ENCODE data around the gene SMYD3.

DNA sequence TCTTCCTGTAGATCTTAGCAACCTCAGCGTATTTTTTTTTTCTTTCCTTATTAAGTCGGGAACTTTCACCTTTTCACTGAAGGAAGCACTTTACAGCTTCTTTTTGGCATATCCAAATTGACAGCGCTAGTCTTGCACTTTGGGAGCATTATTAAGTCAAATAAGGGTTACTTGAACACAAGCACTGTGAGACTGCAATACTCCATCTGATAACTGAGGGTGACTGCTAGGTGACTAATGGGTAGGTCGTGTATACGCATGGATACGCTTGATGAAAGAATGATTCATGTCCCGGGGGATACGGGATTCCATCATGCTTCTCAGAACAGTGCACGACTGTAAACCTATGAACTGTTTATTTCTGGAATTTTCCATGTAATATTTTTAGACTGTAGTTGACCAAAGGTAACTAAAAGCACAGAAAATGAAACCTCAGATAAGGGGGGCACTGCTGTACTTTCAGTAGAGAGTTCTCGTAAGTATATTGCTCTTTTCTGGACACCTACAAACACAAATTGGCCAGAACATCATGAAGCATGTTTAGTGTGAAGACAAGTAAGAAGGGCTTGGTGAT, 364.7 kb downstream of the SMYD3 start:
- TF ChIP-seq, protein P1, sequence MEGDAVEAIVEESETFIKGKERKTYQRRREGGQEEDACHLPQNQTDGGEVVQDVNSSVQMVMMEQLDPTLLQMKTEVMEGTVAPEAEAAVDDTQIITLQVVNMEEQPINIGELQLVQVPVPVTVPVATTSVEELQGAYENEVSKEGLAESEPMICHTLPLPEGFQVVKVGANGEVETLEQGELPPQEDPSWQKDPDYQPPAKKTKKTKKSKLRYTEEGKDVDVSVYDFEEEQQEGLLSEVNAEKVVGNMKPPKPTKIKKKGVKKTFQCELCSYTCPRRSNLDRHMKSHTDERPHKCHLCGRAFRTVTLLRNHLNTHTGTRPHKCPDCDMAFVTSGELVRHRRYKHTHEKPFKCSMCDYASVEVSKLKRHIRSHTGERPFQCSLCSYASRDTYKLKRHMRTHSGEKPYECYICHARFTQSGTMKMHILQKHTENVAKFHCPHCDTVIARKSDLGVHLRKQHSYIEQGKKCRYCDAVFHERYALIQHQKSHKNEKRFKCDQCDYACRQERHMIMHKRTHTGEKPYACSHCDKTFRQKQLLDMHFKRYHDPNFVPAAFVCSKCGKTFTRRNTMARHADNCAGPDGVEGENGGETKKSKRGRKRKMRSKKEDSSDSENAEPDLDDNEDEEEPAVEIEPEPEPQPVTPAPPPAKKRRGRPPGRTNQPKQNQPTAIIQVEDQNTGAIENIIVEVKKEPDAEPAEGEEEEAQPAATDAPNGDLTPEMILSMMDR (IDR thresholded peaks at IDR 0.05; ENCODE audit: extremely low read depth in 1 of 2, insufficient read depth in 1 of 2, low read depth in 1 of 2, low read length in 2 of 2) = no peak
- peak; percentile 46 for TF ChIP-seq POLR2AphosphoS5 (IDR thresholded peaks at IDR 0.05; ENCODE audit: insufficient read depth, low read depth, low read length)
